HepG2 (cell line): ENCODE measurements around the gene CASKIN1. TPM values are rescaled to one million over a fixed set of nuclear protein-coding genes. Genes with fewer than 3 reads are reported as not detected.

ENCODE experiments used
- EP300 ChIP-seq, 3 experiments: sonication (generic) in 1 of 3; formaldehyde crosslinking in 1 of 3; IDR thresholded peaks; 2 replicates each; pipeline versions ENCODE4 v1.5.1 to v1.6.1; 2011 to 2020; ENCODE audit warnings: low read depth in 2 of 3, low read length in 2 of 3, borderline replicate concordance in 1 of 3, improper control_type of control experiment in 1 of 3, mild to moderate bottlenecking in 1 of 3, missing genetic modification reagents in 1 of 3, moderate library complexity in 1 of 3
- KLF9 ChIP-seq: IDR thresholded peaks from 2 replicates; pipeline ENCODE4 v1.6.1; 2016; ENCODE audit warnings: low read depth
- KMT2A ChIP-seq: sonication (generic); formaldehyde crosslinking; IDR thresholded peaks from 2 replicates; pipeline ENCODE4 v1.4.0; 2020; ENCODE audit warnings: missing genetic modification reagents
- POLR2G ChIP-seq: fragments of 200-400 bp; formaldehyde crosslinking; IDR thresholded peaks from 2 replicates; pipeline ENCODE4 v1.6.1; 2018; ENCODE audit warnings: mild to moderate bottlenecking, low read depth, low read length, moderate library complexity
- RFX5 ChIP-seq: IDR thresholded peaks from 2 replicates; pipeline ENCODE4 v1.6.1; 2011; ENCODE audit warnings: low read depth, low read length, improper control_type of control experiment
- TMF1 ChIP-seq: sonication (generic); formaldehyde crosslinking; IDR thresholded peaks from 2 replicates; pipeline ENCODE4 v1.8.1; 2022; ENCODE audit warnings: low read depth, missing genetic modification reagents
- ZBED4 ChIP-seq: sonication (generic); formaldehyde crosslinking; IDR thresholded peaks from 2 replicates; pipeline ENCODE4 v1.4.0; 2020; ENCODE audit warnings: missing genetic modification reagents, borderline replicate concordance
- ZBTB34 ChIP-seq: sonication (generic); formaldehyde crosslinking; IDR thresholded peaks from 2 replicates; pipeline ENCODE4 v1.8.0; 2022; ENCODE audit warnings: mild to moderate bottlenecking, missing genetic modification reagents
- ZBTB38 ChIP-seq: sonication (generic); formaldehyde crosslinking; IDR thresholded peaks from 2 replicates; pipeline ENCODE4 v1.5.1; 2020; ENCODE audit warnings: mild to moderate bottlenecking, missing genetic modification reagents
- ZNF142 ChIP-seq: sonication (generic); formaldehyde crosslinking; IDR thresholded peaks from 2 replicates; pipeline ENCODE4 v1.4.0; 2020; ENCODE audit warnings: missing genetic modification reagents
- ZNF362 ChIP-seq: sonication (generic); formaldehyde crosslinking; IDR thresholded peaks from 2 replicates; pipeline ENCODE4 v1.4.0; 2020; ENCODE audit warnings: missing genetic modification reagents, mild to moderate bottlenecking, borderline replicate concordance
- ZNF441 ChIP-seq: sonication (generic); formaldehyde crosslinking; IDR thresholded peaks from 2 replicates; pipeline ENCODE4 v1.7.0; 2021; ENCODE audit warnings: missing genetic modification reagents, borderline replicate concordance
- ZNF501 ChIP-seq: sonication (generic); formaldehyde crosslinking; IDR thresholded peaks from 2 replicates; pipeline ENCODE4 v1.5.1; 2020; ENCODE audit warnings: mild to moderate bottlenecking, moderate library complexity, missing genetic modification reagents
- ZNF558 ChIP-seq: sonication (generic); formaldehyde crosslinking; IDR thresholded peaks from 2 replicates; pipeline ENCODE4 v1.9.0; 2022; ENCODE audit warnings: mild to moderate bottlenecking, missing genetic modification reagents, borderline replicate concordance
- ZNF572 ChIP-seq: sonication (generic); formaldehyde crosslinking; IDR thresholded peaks from 2 replicates; pipeline ENCODE4 v1.5.1; 2020; ENCODE audit warnings: mild to moderate bottlenecking, missing genetic modification reagents
- ZSCAN25 ChIP-seq: sonication (generic); formaldehyde crosslinking; IDR thresholded peaks from 2 replicates; pipeline ENCODE4 v1.8.0; 2022; ENCODE audit warnings: mild to moderate bottlenecking, missing genetic modification reagents
- polyA plus RNA-seq, 8 experiments: library from polyadenylated mRNA; depleted of rRNA in 3 of 8; stranded (reverse) in 7 of 8; unstranded in 1 of 8; fragments of >200 nt; fragmentation: Illumina TruSeq in 4 of 8; extraction: Trizol in 4 of 8; gene quantifications; 2 replicates each; pipeline versions ENCODE4 v1.2.1 to v1.2.3, GENCODE V29; 2011 to 2016; ENCODE audit warnings: low read depth in 4 of 8, missing spikeins in 1 of 8, mixed read lengths in 1 of 8; ENCODE audit not compliant: insufficient read depth in 1 of 8
- total RNA-seq, 5 experiments: library from RNA; depleted of rRNA; stranded (reverse); fragments of >200 nt; fragmentation: Illumina TruSeq; extraction: Trizol; gene quantifications; 2 replicates each; pipeline ENCODE4 v1.2.3, GENCODE V29; 2016; ENCODE audit warnings: low read depth in 1 of 5

The CASKIN1 gene
- total and polyA plus RNA-seq, 2 of the 13 experiments (the other 11 are each of a cell fraction or from before 2014, with no cell fraction given): 1.2 to 2.2 TPM

- TF ChIP-seq ZNF558 (CRISPR knock-in tag) (no peak), ZNF142 (CRISPR knock-in tag) (no peak), ZNF501 (no peak), ZNF362 (0 out of 2 replicates have a peak, but pooled peaks have one; percentile 21), ZNF441 (no peak), POLR2G (no peak), ZBTB34 (CRISPR knock-in tag) (0 out of 2 replicates have a peak, but pooled peaks have one; percentile 58), ZSCAN25 (CRISPR knock-in tag) (no peak), ZBED4 (CRISPR knock-in tag) (peak; percentile 55; the same call in 1 of the 2 replicates), TMF1 (no peak), ZBTB38 (CRISPR knock-in tag) (no peak; the same call in 1 of the 2 replicates), EP300 (IDR thresholded peaks at IDR 0.05; ENCODE audit: low read depth in 2 of 2, low read length in 2 of 2) (no peak), EP300 (CRISPR knock-in tag; IDR thresholded peaks at IDR 0.05; ENCODE audit: borderline replicate concordance) (0 out of 2 replicates have a peak, but pooled peaks have one; percentile 11), RFX5 (no peak), KMT2A (CRISPR knock-in tag) (no peak), KLF9 (CRISPR knock-in tag) (no peak), ZNF572 (no peak)
These were observed 33.1 kb downstream of the CASKIN1 start (continued) for GRCh38 chr16:2163211-2163881.
